NB4 (cell line): ENCODE measurements around the gene COX6A2.

Source experiments
- DNase-seq: peaks from one replicate; pipeline ENCODE4 v3.0.0; 2010; ENCODE audit warnings: low read depth
- H3K4me3 ChIP-seq: one replicate; pipeline ENCODE4 v1.5.1; 2011; ENCODE audit warnings: mild to moderate bottlenecking, low read depth, low read length, moderate library complexity
- MAX ChIP-seq: IDR thresholded peaks from 2 replicates; pipeline ENCODE4 v1.6.1; 2011; ENCODE audit warnings: low read depth, low read length
- MYC ChIP-seq: IDR thresholded peaks from 2 replicates; pipeline ENCODE4 v1.6.1; 2011; ENCODE audit warnings: low read depth, low read length
- POLR2A ChIP-seq: IDR thresholded peaks from 2 replicates; pipeline ENCODE4 v1.6.1; 2011; ENCODE audit warnings: mild to moderate bottlenecking; ENCODE audit not compliant: insufficient read length; ENCODE audit errors: extremely low read depth
- TF ChIP-seq, protein P1 (sequence below): IDR thresholded peaks from one replicate; pipeline ENCODE4 v1.5.1; 2012; ENCODE audit warnings: low read depth, low read length

COX6A2 gene

GRCh38 chr16:31458844-31459686 lies 30.9 kb upstream of the COX6A2 start, which contains the start of gene ARMC5:
Gene ARMC5, plus strand, starts transcription at chr16:31459501. Its CDS starts 24 bp downstream, at chr16:31459525.
- H3K4me3 ChIP-seq: peak within 1 kb of the TSS; percentile 94
- TF ChIP-seq, protein P1, sequence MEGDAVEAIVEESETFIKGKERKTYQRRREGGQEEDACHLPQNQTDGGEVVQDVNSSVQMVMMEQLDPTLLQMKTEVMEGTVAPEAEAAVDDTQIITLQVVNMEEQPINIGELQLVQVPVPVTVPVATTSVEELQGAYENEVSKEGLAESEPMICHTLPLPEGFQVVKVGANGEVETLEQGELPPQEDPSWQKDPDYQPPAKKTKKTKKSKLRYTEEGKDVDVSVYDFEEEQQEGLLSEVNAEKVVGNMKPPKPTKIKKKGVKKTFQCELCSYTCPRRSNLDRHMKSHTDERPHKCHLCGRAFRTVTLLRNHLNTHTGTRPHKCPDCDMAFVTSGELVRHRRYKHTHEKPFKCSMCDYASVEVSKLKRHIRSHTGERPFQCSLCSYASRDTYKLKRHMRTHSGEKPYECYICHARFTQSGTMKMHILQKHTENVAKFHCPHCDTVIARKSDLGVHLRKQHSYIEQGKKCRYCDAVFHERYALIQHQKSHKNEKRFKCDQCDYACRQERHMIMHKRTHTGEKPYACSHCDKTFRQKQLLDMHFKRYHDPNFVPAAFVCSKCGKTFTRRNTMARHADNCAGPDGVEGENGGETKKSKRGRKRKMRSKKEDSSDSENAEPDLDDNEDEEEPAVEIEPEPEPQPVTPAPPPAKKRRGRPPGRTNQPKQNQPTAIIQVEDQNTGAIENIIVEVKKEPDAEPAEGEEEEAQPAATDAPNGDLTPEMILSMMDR: peak; percentile 52
- TF ChIP-seq MAX (peak; percentile 91), POLR2A (peak; percentile 85), MYC (peak; percentile 96)
- peak; percentile 99 for DNase-seq

DNA sequence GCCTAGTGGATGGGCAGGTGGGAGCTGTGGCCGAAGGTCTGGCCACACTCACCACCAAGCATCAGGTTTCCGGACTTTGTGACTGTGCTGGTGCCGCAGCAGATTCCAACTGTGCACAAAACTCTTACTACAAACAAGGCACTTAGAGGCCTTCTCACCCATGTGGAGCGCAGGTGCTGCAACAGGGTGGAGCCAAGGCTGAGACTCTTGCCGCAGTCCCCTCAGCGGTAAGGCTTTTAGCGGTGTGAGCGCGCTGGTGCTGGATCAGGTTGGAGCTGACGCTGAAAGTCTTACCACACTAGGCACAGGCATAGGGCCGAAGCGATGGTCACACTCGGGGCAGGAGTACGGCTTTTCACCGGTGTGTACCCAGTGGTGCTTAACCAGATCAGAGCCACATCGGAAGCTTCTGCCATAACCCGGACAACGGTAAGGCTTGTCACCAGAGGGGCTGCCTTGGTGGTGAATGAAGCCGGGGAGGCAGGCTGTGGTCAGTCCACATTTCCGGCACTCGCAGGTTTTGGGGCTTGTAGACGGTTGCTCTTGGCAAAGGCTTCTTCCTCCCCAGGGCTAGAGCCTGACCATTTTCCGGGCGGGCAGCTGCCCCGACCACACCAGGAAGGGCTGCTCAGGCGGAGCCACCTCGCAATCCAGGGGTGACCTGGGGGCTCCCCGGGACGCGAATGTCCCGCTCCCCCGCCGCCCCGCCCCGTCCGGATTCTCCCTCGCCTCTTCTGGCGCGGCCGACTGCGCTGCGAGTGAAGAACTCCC lies 30.1 kb upstream of the COX6A2 start:
- TF ChIP-seq MYC: peak; percentile 65
- TF ChIP-seq MAX: peak; percentile 72
- TF ChIP-seq, protein P1: peak; percentile 20
- TF ChIP-seq POLR2A: peak; percentile 58

GRCh38 chr16:31456988-31457360 lies 28.8 kb upstream of the COX6A2 start:
- DNase-seq: no peak
- peak overlapping the region; percentile 94 for H3K4me3 ChIP-seq
- TF ChIP-seq POLR2A (no peak), MYC (no peak), MAX (no peak)
- TF ChIP-seq, protein P1: no peak

More for the DNA sequence above, 30.1 kb upstream of the COX6A2 start:
- peak overlapping the region; percentile 94 for H3K4me3 ChIP-seq
- peak; percentile 95 for DNase-seq

DNA sequence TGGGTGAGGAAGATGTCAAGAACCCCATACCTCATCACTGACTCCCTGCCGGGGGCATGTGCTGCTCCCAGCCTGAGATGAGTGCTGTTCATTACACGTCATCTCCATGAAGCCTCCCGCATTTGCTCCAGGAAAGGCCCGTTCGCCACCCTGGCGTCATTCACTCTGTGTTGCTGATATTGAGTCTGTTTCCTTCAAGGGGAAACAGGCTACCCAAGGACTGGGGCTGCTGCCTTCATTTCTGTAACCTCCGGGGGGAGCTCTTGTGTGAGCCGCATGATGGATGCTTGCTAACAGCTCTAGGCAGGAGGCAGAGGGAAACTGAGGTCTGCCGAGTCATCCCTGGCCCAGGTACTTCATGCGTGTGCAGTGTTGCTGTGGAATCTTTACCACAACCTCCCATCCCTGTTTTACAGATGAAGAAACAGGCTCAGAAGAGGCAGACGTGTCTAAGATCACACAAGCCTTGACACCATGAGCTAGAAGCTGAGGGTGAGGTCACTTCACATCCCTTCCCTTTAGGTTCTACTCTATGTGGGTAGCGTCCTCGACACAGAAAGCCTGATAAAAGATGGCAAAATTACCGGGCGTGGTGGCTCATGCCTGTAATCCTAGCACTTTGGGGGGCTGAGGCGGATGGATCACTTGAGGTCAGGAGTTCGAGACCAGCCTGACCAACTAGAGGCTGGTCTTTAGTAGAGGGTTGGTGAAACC lies 27.6 kb upstream of the COX6A2 start:
- peak; percentile 64 for DNase-seq

More for the DNA sequence above, 27.6 kb upstream of the COX6A2 start:
- peak overlapping the region; percentile 32 for H3K4me3 ChIP-seq
- TF ChIP-seq, protein P1: peak; percentile 62
- TF ChIP-seq MYC (no peak), MAX (peak; percentile 41; the same call in 1 of the 2 replicates)
